ENCODE data around the gene SELENOM. TPM values are rescaled to one million over a fixed set of nuclear protein-coding genes. Genes with fewer than 3 reads are reported as not detected.

Gene SELENOM
- total RNA-seq, 1 donor from 2014 or later: 157 TPM

DNA sequence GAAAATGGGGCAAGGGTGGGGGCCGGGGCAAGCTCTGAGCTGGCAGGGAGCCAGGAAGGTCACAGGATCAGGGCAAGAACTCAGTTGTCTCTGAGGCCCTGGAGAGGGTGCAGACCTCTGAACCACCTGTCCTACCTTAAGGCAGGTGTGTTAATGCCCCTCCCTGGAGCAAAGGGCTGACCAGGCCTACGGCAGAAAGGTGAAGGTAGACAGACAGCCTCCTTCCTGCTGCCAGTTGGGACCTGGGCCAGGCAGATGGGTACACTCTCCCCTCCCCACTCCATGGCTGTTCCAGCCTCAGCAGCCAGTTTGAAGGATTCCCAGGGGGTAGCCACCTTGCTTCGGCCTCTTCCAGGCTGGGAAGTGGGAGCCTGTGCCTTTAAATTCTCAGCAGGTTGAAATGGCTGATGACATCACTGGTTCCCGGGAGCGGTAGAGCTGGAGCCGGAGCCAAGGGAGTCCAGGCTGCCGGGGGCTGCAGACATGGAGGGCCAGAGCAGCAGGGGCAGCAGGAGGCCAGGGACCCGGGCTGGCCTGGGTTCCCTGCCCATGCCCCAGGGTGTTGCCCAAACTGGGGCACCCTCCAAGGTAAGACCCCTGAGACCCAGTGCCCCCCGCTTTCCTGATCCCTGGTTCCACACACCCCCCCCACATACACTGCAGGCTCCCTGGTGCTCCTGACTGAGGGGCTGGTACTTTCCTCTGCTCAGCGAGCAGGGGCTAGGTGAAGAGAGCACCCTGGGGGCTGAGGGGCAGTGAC lies 15.3 kb upstream of the SELENOM start, which contains the start of gene INPP5J:
TSS of gene INPP5J (plus strand) at position 435 of the 760 bp plus-strand sequence. CDS start at position 484, 49 bp downstream.
- no peaks in the 10 kb centered on the region for H3K9me3 Mint-ChIP-seq (ENCODE audit: unreplicated experiment)
- Histone ChIP-seq H3K79me2 (ENCODE audit: insufficient read depth, low read length) (no peaks in the 10 kb centered on the region), H3K27ac (ENCODE audit: low read depth, low read length) (no peak within 1 kb of the TSS), H3K4me3 (ENCODE audit: insufficient read depth, low read depth, low read length) (peak within 1 kb of the TSS; percentile 52), H2AFZ (ENCODE audit: low read depth, low read length) (peak within 1 kb of the TSS; percentile 81), H3K36me3 (ENCODE audit: insufficient read depth, low read length) (no peaks in the 10 kb centered on the region), H3K9me3 (ENCODE audit: insufficient read depth, low read depth, low read length) (no peaks in the 10 kb centered on the region), H3K4me1 (ENCODE audit: insufficient read depth, low read length) (peaks cover 3% of the 10 kb centered on the region), H3K9ac (ENCODE audit: low read length) (peak within 1 kb of the TSS; percentile 66), H4K20me1 (ENCODE audit: insufficient read depth, low read length) (no peaks in the 10 kb centered on the region), H3K27me3 (ENCODE audit: insufficient read depth, low read length) (peaks cover 7% of the 10 kb centered on the region), H3K4me2 (ENCODE audit: low read length) (peak within 1 kb of the TSS; percentile 87)
- peaks cover 22% of the 10 kb centered on the region for H3K27me3 Mint-ChIP-seq (ENCODE audit: low read depth, unreplicated experiment)
- FAIRE-seq (no peak), DNase-seq (ENCODE audit: low read depth) (peak; percentile 39)
- H3K27ac Mint-ChIP-seq (ENCODE audit: unreplicated experiment): no peak within 1 kb of the TSS
- H3K4me1 Mint-ChIP-seq (ENCODE audit: low read depth, unreplicated experiment): peaks cover 5% of the 10 kb centered on the region
- H3K4me3 Mint-ChIP-seq (ENCODE audit: unreplicated experiment): peak within 1 kb of the TSS; percentile 79
- no peak for TF ChIP-seq EZH2 (IDR thresholded peaks at IDR 0.05; ENCODE audit: insufficient read depth, low read length)
- TF ChIP-seq, protein P1, sequence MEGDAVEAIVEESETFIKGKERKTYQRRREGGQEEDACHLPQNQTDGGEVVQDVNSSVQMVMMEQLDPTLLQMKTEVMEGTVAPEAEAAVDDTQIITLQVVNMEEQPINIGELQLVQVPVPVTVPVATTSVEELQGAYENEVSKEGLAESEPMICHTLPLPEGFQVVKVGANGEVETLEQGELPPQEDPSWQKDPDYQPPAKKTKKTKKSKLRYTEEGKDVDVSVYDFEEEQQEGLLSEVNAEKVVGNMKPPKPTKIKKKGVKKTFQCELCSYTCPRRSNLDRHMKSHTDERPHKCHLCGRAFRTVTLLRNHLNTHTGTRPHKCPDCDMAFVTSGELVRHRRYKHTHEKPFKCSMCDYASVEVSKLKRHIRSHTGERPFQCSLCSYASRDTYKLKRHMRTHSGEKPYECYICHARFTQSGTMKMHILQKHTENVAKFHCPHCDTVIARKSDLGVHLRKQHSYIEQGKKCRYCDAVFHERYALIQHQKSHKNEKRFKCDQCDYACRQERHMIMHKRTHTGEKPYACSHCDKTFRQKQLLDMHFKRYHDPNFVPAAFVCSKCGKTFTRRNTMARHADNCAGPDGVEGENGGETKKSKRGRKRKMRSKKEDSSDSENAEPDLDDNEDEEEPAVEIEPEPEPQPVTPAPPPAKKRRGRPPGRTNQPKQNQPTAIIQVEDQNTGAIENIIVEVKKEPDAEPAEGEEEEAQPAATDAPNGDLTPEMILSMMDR (IDR thresholded peaks at IDR 0.05; ENCODE audit: insufficient read depth, low read depth, low read length): no peak
- peaks cover 2% of the 10 kb centered on the region for H3K36me3 Mint-ChIP-seq (ENCODE audit: low read depth, unreplicated experiment)

DNA sequence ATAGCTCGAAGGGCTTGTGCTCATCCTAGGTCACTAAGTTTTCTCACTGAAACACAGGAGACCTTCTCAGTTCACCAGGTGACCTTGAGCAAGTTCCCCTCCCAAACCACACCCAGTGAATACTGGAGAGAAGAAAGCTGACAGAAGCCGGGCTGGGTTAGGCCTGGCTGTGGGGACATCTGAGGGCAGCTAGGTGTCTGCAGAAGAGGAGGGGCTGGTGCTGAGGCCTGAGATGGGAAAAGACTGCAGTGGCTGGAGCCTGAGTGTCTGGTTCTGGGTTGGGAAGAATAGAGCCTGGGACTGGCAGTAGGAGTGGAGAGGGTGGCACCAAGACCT lies 14.8 kb upstream of the SELENOM start:
- peak overlapping the region; percentile 79 for H3K4me3 Mint-ChIP-seq (ENCODE audit: unreplicated experiment)
- no peaks in the 10 kb centered on the region for H3K9me3 Mint-ChIP-seq (ENCODE audit: unreplicated experiment)
- H3K4me1 Mint-ChIP-seq (ENCODE audit: low read depth, unreplicated experiment): peaks cover 5% of the 10 kb centered on the region
- Histone ChIP-seq H3K27me3 (ENCODE audit: insufficient read depth, low read length) (peaks cover 7% of the 10 kb centered on the region), H3K79me2 (ENCODE audit: insufficient read depth, low read length) (no peaks in the 10 kb centered on the region), H3K36me3 (ENCODE audit: insufficient read depth, low read length) (no peaks in the 10 kb centered on the region), H3K27ac (ENCODE audit: low read depth, low read length) (no peak overlapping the region), H3K9ac (ENCODE audit: low read length) (no peak overlapping the region), H4K20me1 (ENCODE audit: insufficient read depth, low read length) (no peaks in the 10 kb centered on the region), H3K9me3 (ENCODE audit: insufficient read depth, low read depth, low read length) (no peaks in the 10 kb centered on the region), H3K4me2 (ENCODE audit: low read length) (no peak overlapping the region), H3K4me1 (ENCODE audit: insufficient read depth, low read length) (peaks cover 3% of the 10 kb centered on the region), H3K4me3 (ENCODE audit: insufficient read depth, low read depth, low read length) (no peak overlapping the region), H2AFZ (ENCODE audit: low read depth, low read length) (no peak overlapping the region)
- TF ChIP-seq, protein P1 (IDR thresholded peaks at IDR 0.05; ENCODE audit: insufficient read depth, low read depth, low read length): no peak
- no peak for TF ChIP-seq EZH2 (IDR thresholded peaks at IDR 0.05; ENCODE audit: insufficient read depth, low read length)
- H3K27ac Mint-ChIP-seq (ENCODE audit: unreplicated experiment): no peak overlapping the region
- DNase-seq (ENCODE audit: low read depth) (no peak), FAIRE-seq (no peak)
- H3K27me3 Mint-ChIP-seq (ENCODE audit: low read depth, unreplicated experiment): peaks cover 22% of the 10 kb centered on the region
- H3K36me3 Mint-ChIP-seq (ENCODE audit: low read depth, unreplicated experiment): peaks cover 2% of the 10 kb centered on the region

DNA sequence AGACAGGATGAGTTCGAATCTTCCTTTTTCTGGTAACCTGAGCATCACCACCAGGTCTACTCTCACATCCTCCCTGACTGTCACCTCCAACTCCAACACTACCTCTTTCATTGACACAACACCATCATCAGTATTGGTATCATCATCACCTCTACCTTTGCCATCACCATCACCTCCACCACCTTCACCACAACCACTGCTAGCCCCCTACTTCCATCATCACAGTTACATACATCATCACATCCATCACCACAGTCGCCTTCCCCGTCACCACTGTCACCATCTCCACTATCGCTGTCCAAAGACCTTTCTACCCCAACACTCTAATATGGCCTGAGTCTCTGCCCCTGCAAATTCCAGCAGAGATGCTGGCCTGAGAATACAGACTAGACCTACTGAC lies 14.0 kb upstream of the SELENOM start:
- Histone ChIP-seq H2AFZ (ENCODE audit: low read depth, low read length) (no peak overlapping the region), H3K4me3 (ENCODE audit: insufficient read depth, low read depth, low read length) (no peak overlapping the region), H3K9ac (ENCODE audit: low read length) (no peak overlapping the region), H3K79me2 (ENCODE audit: insufficient read depth, low read length) (no peaks in the 10 kb centered on the region), H3K36me3 (ENCODE audit: insufficient read depth, low read length) (no peaks in the 10 kb centered on the region), H3K9me3 (ENCODE audit: insufficient read depth, low read depth, low read length) (no peaks in the 10 kb centered on the region), H3K27me3 (ENCODE audit: insufficient read depth, low read length) (peaks cover 7% of the 10 kb centered on the region), H4K20me1 (ENCODE audit: insufficient read depth, low read length) (no peaks in the 10 kb centered on the region), H3K27ac (ENCODE audit: low read depth, low read length) (no peak overlapping the region), H3K4me1 (ENCODE audit: insufficient read depth, low read length) (peaks cover 3% of the 10 kb centered on the region), H3K4me2 (ENCODE audit: low read length) (no peak overlapping the region)
- TF ChIP-seq, protein P1 (IDR thresholded peaks at IDR 0.05; ENCODE audit: insufficient read depth, low read depth, low read length): no peak
- no peak for TF ChIP-seq EZH2 (IDR thresholded peaks at IDR 0.05; ENCODE audit: insufficient read depth, low read length)
- peaks cover 22% of the 10 kb centered on the region for H3K27me3 Mint-ChIP-seq (ENCODE audit: low read depth, unreplicated experiment)
- no peaks in the 10 kb centered on the region for H3K9me3 Mint-ChIP-seq (ENCODE audit: unreplicated experiment)
- H3K4me1 Mint-ChIP-seq (ENCODE audit: low read depth, unreplicated experiment): peaks cover 5% of the 10 kb centered on the region
- FAIRE-seq: no peak
- H3K27ac Mint-ChIP-seq (ENCODE audit: unreplicated experiment): no peak overlapping the region
- no peak for DNase-seq (ENCODE audit: low read depth)
- peaks cover 2% of the 10 kb centered on the region for H3K36me3 Mint-ChIP-seq (ENCODE audit: low read depth, unreplicated experiment)
- peak overlapping the region; percentile 2 for H3K4me3 Mint-ChIP-seq (ENCODE audit: unreplicated experiment)
